Inflammatory macrophage treated with lipopolysaccharide for 4 hours (primary cell): Measurements from ENCODE around the gene PRAME.
"Not testable (repeated sequence)": the region's sequence is repeated elsewhere in the genome, so short reads cannot be mapped to it uniquely, and the experiment has no call there.

Source experiments
- DNase-seq: peaks from one replicate; pipeline ENCODE4 v3.0.0-alpha.2; 2020

The PRAME gene

GRCh38 chr22:22548910-22549309 is 10.2 kb downstream of the PRAME start:
- DNase-seq: no peak

- DNase-seq: peak; percentile 2
Observed at GRCh38 chr22:22548317-22548716, 10.7 kb downstream of the PRAME start.

GRCh38 chr22:22547692-22548300 is 11.3 kb downstream of the PRAME start:
- peak; percentile 3 for DNase-seq

GRCh38 chr22:22547226-22547625 is 11.8 kb downstream of the PRAME start:
- no peak for DNase-seq

GRCh38 chr22:22546490-22546889 is 12.6 kb downstream of the PRAME start:
- DNase-seq: peak; percentile 42

GRCh38 chr22:22545084-22545483 is 14.0 kb downstream of the PRAME start:
- DNase-seq: no peak

GRCh38 chr22:22538226-22538989 is 20.7 kb downstream of the PRAME start:
- no peak for DNase-seq

- no peak for DNase-seq
Observed at GRCh38 chr22:22536916-22537315, 22.1 kb downstream of the PRAME start.

GRCh38 chr22:22536515-22536914 is 22.6 kb downstream of the PRAME start:
- no peak for DNase-seq

- DNase-seq: no peak
Observed at GRCh38 chr22:22535662-22536061, 23.4 kb downstream of the PRAME start.

- no peak for DNase-seq
Observed at GRCh38 chr22:22534604-22535415, 24.3 kb downstream of the PRAME start.

GRCh38 chr22:22533863-22534262 is 25.2 kb downstream of the PRAME start:
- no peak for DNase-seq

- no peak for DNase-seq
Observed at GRCh38 chr22:22533417-22533816, 25.6 kb downstream of the PRAME start.

GRCh38 chr22:22532547-22533071 is 26.5 kb downstream of the PRAME start:
- DNase-seq: not testable (repeated sequence)

GRCh38 chr22:22531770-22532546 is 27.1 kb downstream of the PRAME start:
- DNase-seq: no peak

- DNase-seq: no peak
Observed at GRCh38 chr22:22528780-22529179, 30.3 kb downstream of the PRAME start.

- peak; percentile 34 for DNase-seq
Observed at GRCh38 chr22:22527312-22527711, 31.8 kb downstream of the PRAME start.

GRCh38 chr22:22526125-22526912 is 32.7 kb downstream of the PRAME start:
- DNase-seq: no peak

- no peak for DNase-seq
Observed at GRCh38 chr22:22523494-22523893, 35.6 kb downstream of the PRAME start.

- no peak for DNase-seq
Observed at GRCh38 chr22:22521631-22522030, 37.4 kb downstream of the PRAME start.

- no peak for DNase-seq
Observed at GRCh38 chr22:22520667-22521602, 38.1 kb downstream of the PRAME start.
